DND-41 (cell line): ENCODE results near the gene SYCP2L.

Experiments
- ATAC-seq: fragments of 200-7000 bp; cut with Tn5 transposase; 3 replicates; pipeline ENCODE4 v1.9.1; 2021; ENCODE audit warnings: low read depth; ENCODE audit not compliant: insufficient read depth
- DNase-seq: peaks from one replicate; pipeline ENCODE4 v3.0.0-alpha.2; 2020
- H2AFZ ChIP-seq: 2 replicates; pipeline ENCODE4 v1.6.0; 2012; ENCODE audit warnings: low read depth, low read length
- H3K27ac ChIP-seq: 2 replicates; pipeline ENCODE4 v1.5.1; 2012; ENCODE audit warnings: low read length, inconsistent platforms
- H3K27me3 ChIP-seq: fragments of 200-600 bp; sonication (generic); 2 replicates; pipeline ENCODE4 v1.6.0; 2012; ENCODE audit warnings: low read length, mild to moderate bottlenecking, inconsistent platforms; ENCODE audit not compliant: insufficient read depth, poor library complexity
- H3K36me3 ChIP-seq: 2 replicates; pipeline ENCODE4 v1.5.1; 2012; ENCODE audit warnings: low read length, inconsistent platforms; ENCODE audit not compliant: insufficient read depth
- H3K4me1 ChIP-seq: 2 replicates; pipeline ENCODE4 v1.5.1; 2012; ENCODE audit warnings: mild to moderate bottlenecking, low read length; ENCODE audit not compliant: insufficient read depth
- H3K4me2 ChIP-seq: 2 replicates; pipeline ENCODE4 v1.6.0; 2012; ENCODE audit warnings: mild to moderate bottlenecking, moderate library complexity, low read length, inconsistent platforms; ENCODE audit not compliant: insufficient read depth
- H3K4me3 ChIP-seq, 2 experiments: fragments of 200-600 bp in 1 of 2; shearing (Covaris generic) in 1 of 2; 2 replicates each; pipeline ENCODE4 v1.5.1; 2012 to 2016; ENCODE audit warnings: inconsistent platforms in 2 of 2, low read length in 2 of 2, mild to moderate bottlenecking in 2 of 2, low read depth in 1 of 2, moderate library complexity in 1 of 2
- H3K79me2 ChIP-seq: 2 replicates; pipeline ENCODE4 v1.6.0; 2012; ENCODE audit warnings: low read length, inconsistent platforms; ENCODE audit not compliant: insufficient read depth
- H3K9ac ChIP-seq: 2 replicates; pipeline ENCODE4 v1.6.0; 2012; ENCODE audit warnings: low read depth, mild to moderate bottlenecking, inconsistent platforms, low read length, moderate library complexity
- H3K9me3 ChIP-seq: 2 replicates; pipeline ENCODE4 v1.5.1; 2012; ENCODE audit warnings: low read length, moderate library complexity, mild to moderate bottlenecking, inconsistent platforms; ENCODE audit not compliant: insufficient read depth, severe bottlenecking
- H4K20me1 ChIP-seq: 2 replicates; pipeline ENCODE4 v1.6.0; 2012; ENCODE audit warnings: low read length; ENCODE audit not compliant: insufficient read depth
- EZH2 ChIP-seq: IDR thresholded peaks from 3 replicates; pipeline ENCODE4 v1.6.1; 2012; ENCODE audit warnings: borderline replicate concordance, low read depth, mild to moderate bottlenecking, moderate library complexity, low read length, inconsistent platforms; ENCODE audit not compliant: severe bottlenecking
- TF ChIP-seq, protein P1 (sequence below): IDR thresholded peaks from 2 replicates; pipeline ENCODE4 v1.5.1; 2012; ENCODE audit warnings: borderline replicate concordance, low read length, moderate library complexity, mild to moderate bottlenecking; ENCODE audit not compliant: poor library complexity, severe bottlenecking; ENCODE audit errors: extremely low read depth

The SYCP2L gene

GRCh38 chr6:11012976-11013720, 126.3 kb downstream of the SYCP2L start:
- Histone ChIP-seq H3K27me3 (peaks cover 25% of the 10 kb centered on the region), H3K27ac (no peak overlapping the region), H3K9me3 (no peaks in the 10 kb centered on the region), H3K4me3 (no peak overlapping the region), H2AFZ (no peak overlapping the region), H3K9ac (no peak overlapping the region), H3K36me3 (no peaks in the 10 kb centered on the region), H4K20me1 (no peaks in the 10 kb centered on the region), H3K4me2 (no peak overlapping the region), H3K79me2 (no peaks in the 10 kb centered on the region), H3K4me1 (no peaks in the 10 kb centered on the region)
- DNase-seq, result no peak
- no peak for ATAC-seq
- no peak for TF ChIP-seq EZH2
- TF ChIP-seq, protein P1, sequence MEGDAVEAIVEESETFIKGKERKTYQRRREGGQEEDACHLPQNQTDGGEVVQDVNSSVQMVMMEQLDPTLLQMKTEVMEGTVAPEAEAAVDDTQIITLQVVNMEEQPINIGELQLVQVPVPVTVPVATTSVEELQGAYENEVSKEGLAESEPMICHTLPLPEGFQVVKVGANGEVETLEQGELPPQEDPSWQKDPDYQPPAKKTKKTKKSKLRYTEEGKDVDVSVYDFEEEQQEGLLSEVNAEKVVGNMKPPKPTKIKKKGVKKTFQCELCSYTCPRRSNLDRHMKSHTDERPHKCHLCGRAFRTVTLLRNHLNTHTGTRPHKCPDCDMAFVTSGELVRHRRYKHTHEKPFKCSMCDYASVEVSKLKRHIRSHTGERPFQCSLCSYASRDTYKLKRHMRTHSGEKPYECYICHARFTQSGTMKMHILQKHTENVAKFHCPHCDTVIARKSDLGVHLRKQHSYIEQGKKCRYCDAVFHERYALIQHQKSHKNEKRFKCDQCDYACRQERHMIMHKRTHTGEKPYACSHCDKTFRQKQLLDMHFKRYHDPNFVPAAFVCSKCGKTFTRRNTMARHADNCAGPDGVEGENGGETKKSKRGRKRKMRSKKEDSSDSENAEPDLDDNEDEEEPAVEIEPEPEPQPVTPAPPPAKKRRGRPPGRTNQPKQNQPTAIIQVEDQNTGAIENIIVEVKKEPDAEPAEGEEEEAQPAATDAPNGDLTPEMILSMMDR, result no peak

GRCh38 chr6:11013721-11014070, 126.8 kb downstream of the SYCP2L start:
- H3K4me3 ChIP-seq, result no peak overlapping the region
- H3K4me1 ChIP-seq, result no peaks in the 10 kb centered on the region
- no peak overlapping the region for H2AFZ ChIP-seq
- H3K9ac ChIP-seq, result no peak overlapping the region
- H3K79me2 ChIP-seq, result no peaks in the 10 kb centered on the region
- H3K36me3 ChIP-seq, result no peaks in the 10 kb centered on the region
- no peak overlapping the region for H3K27ac ChIP-seq
- H3K9me3 ChIP-seq, result no peaks in the 10 kb centered on the region
- ATAC-seq (no peak), DNase-seq (no peak)
- H3K27me3 ChIP-seq, result peaks cover 25% of the 10 kb centered on the region
- no peaks in the 10 kb centered on the region for H4K20me1 ChIP-seq
- TF ChIP-seq, protein P1, result no peak
- TF ChIP-seq EZH2, result no peak
- no peak overlapping the region for H3K4me2 ChIP-seq

- no peaks in the 10 kb centered on the region for H3K4me1 ChIP-seq
- H2AFZ ChIP-seq, result no peak overlapping the region
- TF ChIP-seq, protein P1, result no peak
- no peak for TF ChIP-seq EZH2
- peaks cover 25% of the 10 kb centered on the region for H3K27me3 ChIP-seq
- no peaks in the 10 kb centered on the region for H3K79me2 ChIP-seq
- no peak overlapping the region for H3K27ac ChIP-seq
- H3K9ac ChIP-seq, result no peak overlapping the region
- H4K20me1 ChIP-seq, result no peaks in the 10 kb centered on the region
- ATAC-seq (no peak), DNase-seq (no peak)
- H3K4me2 ChIP-seq, result no peak overlapping the region
- no peaks in the 10 kb centered on the region for H3K9me3 ChIP-seq
- no peaks in the 10 kb centered on the region for H3K36me3 ChIP-seq
- H3K4me3 ChIP-seq, result no peak overlapping the region
Measured at GRCh38 chr6:11015102-11015501, 128.2 kb downstream of the SYCP2L start.
